ENCODE measurements around the gene AASS.

AASS gene

DNA sequence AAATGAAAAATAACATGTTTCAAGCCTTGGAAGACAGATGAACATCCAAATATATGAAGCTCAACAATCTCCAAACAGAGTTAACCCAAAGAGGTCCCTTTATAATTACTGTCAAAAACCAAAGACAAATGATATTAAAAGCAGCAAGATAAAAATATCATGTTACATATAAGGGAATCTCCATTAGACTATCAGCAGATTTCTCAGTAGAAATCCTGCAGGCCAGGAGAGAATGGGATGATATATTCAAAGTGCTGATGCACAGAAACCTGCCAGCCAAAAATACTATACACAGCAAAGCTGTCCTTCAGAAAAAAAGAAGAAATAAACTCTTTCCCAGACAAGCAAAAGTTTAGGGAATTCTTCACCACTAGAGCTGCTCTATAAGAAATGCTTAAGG, 41.0 kb downstream of the AASS start:
- DNase-seq = no peak

DNA sequence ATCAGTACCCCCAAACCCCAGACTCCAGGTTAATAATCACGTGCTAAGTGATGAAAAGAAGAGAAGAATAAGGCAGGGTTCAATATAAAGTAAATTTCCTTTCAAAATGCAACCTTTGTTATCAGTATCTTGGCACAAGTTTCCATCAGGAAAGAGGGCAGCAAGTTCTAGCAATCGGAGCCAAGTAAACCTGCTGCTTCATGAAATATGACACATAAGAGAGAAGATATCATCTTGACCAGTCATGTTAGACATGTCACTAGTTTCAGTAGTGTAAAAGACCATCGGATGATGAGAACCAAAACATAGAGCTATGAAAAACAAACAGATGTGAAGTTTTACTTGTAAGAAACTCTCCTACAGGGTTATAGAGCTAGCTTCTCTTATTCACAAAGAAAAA, 44.0 kb downstream of the AASS start:
- DNase-seq = no peak

DNA sequence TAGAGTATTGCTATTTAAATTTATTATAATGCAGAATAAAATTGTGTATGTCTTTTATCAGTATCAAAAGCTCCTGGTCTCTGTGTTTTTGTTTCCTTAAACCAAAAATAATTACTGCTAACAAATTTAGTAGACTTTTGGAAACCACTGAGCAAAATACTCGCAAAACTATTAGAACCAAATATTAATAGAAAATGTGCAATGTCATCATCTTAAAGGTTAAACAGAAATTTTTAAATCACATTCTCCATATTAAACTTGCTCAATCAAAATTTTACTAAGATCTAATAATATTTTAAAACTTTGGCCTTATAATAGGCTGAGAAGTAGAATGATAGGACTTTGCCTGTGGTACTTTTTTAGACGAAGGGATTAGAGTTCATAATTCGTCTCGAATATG, 48.4 kb downstream of the AASS start:
- no peak for DNase-seq

GRCh38 chr7:122094549-122094948, 49.5 kb downstream of the AASS start:
- DNase-seq = no peak

GRCh38 chr7:122092964-122093797, 50.9 kb downstream of the AASS start:
- peak; percentile 19 for DNase-seq

DNA sequence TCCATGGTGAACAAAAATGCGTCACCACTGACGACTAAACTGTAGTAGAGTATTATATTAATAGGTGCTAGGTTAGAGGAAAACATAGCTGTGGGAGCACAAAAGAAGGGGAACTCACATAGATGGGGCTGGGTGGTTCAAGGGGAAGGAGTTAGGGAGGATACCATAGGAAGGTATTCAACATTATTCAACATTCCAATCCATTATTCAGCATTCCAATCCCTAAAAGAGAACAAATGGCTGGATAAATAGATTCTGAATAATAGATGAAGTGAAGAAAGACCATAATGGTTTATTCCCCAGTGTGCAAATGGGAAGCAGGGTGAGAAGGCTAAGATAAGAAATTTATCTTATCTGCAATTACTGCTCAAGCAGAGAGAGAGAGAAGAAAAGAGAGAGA, 61.4 kb downstream of the AASS start:
- DNase-seq = no peak

DNA sequence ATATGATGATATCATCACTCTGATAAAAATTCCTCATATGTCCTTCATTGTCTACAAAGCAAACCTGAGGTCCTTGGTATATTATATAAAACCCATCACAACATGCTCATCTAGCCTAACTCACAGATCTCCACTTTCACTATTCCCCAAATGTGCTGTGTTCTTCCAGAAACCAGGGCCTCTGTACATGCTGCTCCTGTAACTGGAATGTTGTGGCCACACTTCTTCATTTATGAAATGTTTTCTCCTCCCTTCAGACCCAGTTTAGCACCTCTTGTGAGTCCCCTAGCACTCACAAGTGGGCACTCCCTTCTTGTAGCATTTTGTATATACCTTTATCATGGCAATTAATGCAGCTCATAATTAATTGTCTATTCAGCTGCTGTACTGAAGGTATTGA, 61.9 kb downstream of the AASS start:
- DNase-seq = no peak

DNA sequence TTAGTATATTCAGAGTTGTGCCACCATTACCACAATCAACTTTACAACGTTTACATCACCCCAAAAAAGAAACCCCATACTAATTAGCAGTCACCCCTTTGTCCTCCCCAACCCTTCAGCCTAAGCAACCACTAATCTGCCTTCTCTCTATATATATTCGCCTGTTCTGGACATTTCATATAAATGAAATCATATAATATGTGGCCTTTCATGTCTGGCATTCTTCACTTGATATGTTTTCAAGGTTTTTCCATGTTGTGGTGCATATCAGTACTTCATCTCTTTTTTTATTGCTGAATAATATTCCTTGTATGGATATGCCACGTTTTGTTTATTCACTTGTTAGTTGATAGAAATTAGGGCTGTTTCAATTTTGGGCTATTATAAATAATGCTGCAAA, 70.4 kb downstream of the AASS start:
- DNase-seq = no peak

DNA sequence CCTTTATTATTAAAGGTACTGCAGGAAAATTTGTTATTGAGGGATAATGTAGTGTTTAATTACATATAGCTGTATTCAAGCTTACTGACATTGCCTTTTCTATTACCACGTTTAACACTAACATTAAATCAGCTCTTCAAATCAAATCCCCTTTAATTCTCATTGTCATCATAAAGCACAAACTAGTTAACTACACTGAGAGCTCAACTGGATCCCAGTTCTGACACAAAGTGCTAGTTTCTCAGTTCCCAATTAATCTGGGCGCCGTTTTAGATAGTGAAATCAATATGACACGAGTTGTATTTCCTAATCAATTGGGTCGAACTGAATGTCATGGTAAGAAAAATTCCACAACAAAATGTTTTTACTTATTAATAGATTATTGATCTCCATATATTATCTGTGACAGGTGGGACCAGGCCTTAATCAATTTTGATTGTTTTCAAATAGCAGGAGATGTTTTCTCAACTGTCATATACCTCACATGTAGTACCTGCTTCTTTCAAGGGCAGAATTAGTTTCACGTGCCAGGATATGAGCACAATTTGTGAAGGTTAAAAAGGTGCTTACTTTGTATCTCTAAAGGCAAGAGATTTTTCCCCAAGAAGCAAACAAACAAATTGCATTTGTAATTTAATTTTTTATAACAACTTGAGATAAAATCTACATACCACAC, 71.0 kb downstream of the AASS start:
- DNase-seq = no peak

- no peak for DNase-seq
These were observed 71.8 kb downstream of the AASS start for GRCh38 chr7:122072272-122072671.

DNA sequence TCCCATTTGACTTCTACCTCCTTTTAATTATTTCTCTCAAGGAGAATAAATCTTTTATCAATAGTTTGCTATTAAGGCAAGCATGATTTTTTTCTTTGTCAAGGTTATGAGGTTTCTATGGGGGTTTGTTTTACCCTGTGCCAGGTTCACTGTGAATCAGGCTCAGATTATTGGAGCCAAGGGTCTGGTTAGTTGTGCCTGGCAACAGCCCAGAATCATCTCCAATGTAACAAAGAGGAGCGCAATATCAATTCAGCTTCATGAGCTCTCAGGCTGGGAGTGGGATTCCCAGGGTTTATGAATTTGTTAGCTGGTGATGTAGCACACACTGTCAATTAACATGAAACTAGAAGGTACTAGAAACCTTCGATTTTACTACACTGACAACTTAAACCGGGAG, 73.2 kb downstream of the AASS start:
- no peak for DNase-seq

GRCh38 chr7:122070062-122070461, 74.0 kb downstream of the AASS start:
- no peak for DNase-seq

GRCh38 chr7:122068999-122069398, 75.0 kb downstream of the AASS start:
- no peak for DNase-seq

GRCh38 chr7:122068046-122068445, 76.0 kb downstream of the AASS start:
- DNase-seq = no peak

DNA sequence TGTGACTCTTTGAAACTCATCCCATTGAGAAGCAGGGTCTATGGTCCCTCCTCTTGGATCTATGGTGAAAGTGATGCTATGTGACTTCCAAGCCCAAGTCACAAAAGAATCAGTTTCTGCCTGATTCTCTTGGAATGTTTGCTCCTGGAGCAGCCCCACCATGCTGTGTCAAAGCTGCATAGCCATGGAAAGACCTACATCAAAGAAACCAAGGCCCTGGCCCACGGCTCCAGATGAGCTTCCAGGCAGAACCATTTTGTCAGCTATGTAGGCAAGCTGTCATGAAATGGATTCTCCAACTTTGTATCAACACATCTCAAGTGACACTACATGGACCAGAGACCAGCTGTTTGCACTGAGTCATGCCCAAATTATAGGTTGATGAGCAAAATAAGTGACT, 77.0 kb downstream of the AASS start:
- DNase-seq = no peak

GRCh38 chr7:122064971-122065370, 79.1 kb downstream of the AASS start:
- DNase-seq = no peak

DNA sequence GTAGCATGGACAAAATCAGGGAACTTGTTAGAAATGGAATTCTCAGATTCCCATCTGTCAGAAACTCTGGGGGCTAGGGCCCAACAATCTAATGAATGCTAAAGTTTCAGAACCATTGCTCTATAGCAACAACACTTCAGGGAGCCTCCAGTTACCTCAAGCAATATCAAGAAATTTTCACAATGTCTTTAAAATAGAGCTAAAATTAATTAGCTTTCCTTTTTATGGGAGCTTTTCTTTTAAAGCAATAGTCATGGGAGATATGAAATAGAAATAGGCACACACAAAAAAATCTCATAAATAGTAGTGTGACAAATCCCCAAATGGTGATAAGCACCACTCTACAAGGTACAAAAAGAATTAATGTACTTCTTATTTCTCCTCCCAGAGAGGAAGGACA, 80.9 kb downstream of the AASS start:
- DNase-seq = no peak

- DNase-seq = no peak
These were observed 84.5 kb downstream of the AASS start for GRCh38 chr7:122059542-122059941.

DNA sequence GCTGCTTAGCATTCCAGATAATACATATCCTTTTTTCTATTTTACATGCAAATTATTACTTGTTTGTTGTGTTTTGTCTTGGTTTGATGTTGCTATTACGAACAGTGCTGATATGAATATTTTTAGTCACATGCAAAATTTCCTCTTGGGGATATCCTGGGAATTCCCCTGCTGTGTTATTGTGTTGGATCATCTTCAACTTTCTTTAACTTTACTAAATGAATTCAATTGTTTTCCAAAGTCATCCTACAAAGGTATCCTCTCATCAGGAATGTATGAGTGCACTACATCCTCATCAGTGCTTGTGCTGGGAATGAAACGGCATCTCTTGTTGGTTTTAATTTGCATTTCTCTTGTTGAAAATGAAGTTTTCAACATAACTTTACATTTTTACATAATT, 87.1 kb downstream of the AASS start:
- no peak for DNase-seq

GRCh38 chr7:122055073-122055472, 89.0 kb downstream of the AASS start:
- DNase-seq = no peak

GRCh38 chr7:122054393-122054792, 89.7 kb downstream of the AASS start:
- no peak for DNase-seq

- DNase-seq = no peak
These were observed 97.6 kb downstream of the AASS start for GRCh38 chr7:122046402-122046801.

DNA sequence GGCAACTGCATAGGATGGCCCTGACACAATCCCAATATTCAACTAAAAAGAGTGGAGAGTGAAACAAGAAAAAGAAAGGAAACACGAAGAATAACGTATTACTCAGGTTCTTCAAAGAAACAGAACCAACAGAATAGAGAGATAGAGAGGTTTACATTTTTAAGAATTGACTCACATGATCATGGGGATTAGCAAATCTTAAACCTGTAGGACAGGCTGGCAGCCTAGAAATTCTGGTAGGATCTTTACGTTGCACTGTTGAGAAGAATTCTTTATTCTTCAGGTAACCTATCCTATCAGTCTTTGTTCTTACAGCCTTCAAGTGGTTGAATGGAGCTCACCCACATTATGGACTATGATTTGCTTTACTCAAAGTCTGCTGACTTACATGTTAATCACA, 103.9 kb downstream of the AASS start:
- no peak for DNase-seq

DNA sequence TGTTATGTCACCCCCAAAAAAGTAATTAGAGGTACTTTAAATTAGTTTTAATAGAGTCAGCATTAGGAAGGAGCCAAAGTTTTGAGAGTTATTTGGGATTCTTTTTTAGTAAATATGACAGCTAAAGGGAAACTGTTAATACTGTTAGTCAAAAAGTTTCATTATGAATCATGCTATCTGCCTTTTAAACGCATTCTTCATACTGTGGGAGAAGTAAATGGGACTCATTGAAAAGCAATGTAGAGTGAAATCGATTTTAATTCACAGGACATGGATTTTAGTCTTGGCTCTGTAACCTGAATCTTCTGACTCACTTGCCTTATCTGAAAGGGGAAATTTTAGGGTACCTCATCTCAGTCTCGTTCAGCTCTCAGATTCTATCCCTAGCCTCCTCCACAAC, 105.1 kb downstream of the AASS start:
- DNase-seq = no peak

- DNase-seq = no peak
These were observed 105.9 kb downstream of the AASS start for GRCh38 chr7:122038134-122038533.

All from NCI-H2171 (cell line).